Ovary (tissue), 3 donors: ENCODE data around the gene CYP2W1.

Experiments used
- CTCF ChIP-seq, 3 donors: fragments of 450-650 bp in 2 of 3; fragments of 200-600 bp in 1 of 3; IDR thresholded peaks; one replicate each; pipeline versions ENCODE4 v1.5.1 to v1.8.0; 2016 to 2022; ENCODE audit warnings: antibody characterized with exemption in 3 of 3, mild to moderate bottlenecking in 1 of 3
- EP300 ChIP-seq: sonication (generic); formaldehyde crosslinking; IDR thresholded peaks from one replicate; pipeline ENCODE4 v1.6.1; 2017; ENCODE audit warnings: antibody characterized with exemption
- POLR2A ChIP-seq: fragments of 450-650 bp; IDR thresholded peaks from one replicate; pipeline ENCODE4 v1.6.1; 2017; ENCODE audit warnings: antibody characterized with exemption, mild to moderate bottlenecking, moderate library complexity
- donor health status: DM: no; HTN: no; CAD: no.

- TF ChIP-seq POLR2A (no peak), CTCF (IDR thresholded peaks at IDR 0.05) (no peak), EP300 (no peak)
These were observed 16.5 kb upstream of the CYP2W1 start for GRCh38 chr7:966291-967069.
